Stimulated activated CD4-positive, alpha-beta T cell treated with anti-CD3 and anti-CD28 coated beads, Interleukin-15, amount 100 ng/mL, for 24 hours (primary cell): ENCODE results near the gene PSG7.
"Not testable (repeated sequence)": the region's sequence is repeated elsewhere in the genome, so short reads cannot be mapped to it uniquely, and the experiment has no call there.

Source experiments
- DNase-seq: peaks from one replicate; pipeline ENCODE4 v3.0.0-alpha.2; 2020

Gene PSG7

DNA sequence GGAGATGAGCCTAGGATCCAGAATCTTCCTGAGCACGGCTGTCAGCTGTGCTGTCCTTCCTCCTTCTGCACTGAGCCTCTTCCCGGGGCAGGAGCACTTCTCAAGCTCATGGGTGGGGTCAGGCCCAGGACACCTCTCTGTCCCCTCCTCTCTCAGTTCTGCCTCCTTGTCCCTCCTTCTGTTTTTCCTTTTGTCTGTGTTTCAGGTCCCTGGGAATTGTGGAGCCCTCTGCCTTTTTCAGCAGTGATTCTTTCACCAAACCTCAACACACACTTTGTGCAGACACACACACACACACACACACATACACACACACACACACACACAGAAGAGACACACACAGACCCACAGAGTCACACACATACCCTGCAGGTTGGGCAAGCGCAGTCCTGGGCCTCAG is at the start of gene PSG7:
Gene PSG7 (minus strand): TSS at position 101 of the 400 bp plus-strand sequence. CDS start 131 bp downstream, outside the sequence.
- not testable (repeated sequence) for DNase-seq

DNA sequence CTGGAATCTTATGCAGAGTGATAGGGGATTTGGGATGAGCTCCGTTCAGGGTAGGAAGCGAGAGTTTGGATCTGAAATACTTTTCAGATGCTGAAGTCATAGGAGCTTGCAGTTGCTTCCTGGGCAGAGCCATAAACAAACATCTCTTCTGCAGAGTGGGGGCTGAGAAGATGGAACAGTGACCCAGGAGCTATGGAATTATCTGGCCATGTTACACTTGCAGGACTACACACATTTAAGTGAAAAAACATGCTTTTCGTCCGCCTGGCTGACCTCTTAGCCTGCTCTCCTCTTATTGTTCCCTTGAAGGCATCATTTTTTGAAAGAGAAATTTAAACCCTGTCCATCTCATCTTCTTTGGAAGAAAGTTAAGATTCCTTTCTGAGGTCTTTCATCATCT is 48.6 kb upstream of the PSG7 start:
- no peak for DNase-seq

DNA sequence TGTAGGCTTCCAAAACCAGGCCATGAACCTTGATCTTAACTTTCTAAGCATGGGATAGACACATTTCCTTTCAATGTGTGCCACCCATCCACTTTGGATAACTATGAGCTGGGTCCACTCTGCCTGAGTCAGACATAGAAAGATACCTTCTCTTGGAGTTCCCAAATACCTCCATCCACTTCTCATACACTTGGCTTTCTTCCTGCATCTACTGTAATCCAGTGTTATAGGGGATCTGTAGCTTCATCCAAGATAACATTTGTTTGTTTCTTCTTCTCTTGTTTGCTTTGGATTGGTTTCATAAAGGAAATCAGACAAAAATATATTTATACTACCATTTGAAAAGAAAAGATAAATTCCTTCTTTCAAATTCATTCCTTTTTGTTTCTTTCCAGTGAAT is 45.1 kb upstream of the PSG7 start:
- not testable (repeated sequence) for DNase-seq

- DNase-seq: not testable (repeated sequence)
These were observed 34.4 kb upstream of the PSG7 start for GRCh38 chr19:42971451-42971850.

DNA sequence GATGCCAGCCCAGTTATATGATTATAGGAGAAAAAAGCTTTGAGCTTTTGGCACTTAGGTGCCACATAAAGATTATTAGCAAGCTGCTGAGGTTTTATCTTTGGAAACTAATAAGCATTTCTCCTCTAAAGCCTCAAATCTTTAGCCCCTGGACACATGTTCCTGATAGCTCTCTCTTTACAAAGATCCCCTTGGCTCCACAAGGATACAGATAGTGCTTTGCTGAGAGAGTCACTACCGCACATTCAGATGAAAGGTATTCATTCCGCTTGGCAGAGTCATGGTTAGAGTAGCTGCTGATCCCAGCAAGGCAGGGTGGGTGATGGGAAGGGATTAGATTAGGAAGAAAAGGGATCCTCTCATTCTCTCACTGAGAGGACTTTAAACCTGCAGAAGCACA is 28.2 kb upstream of the PSG7 start:
- DNase-seq: no peak

DNA sequence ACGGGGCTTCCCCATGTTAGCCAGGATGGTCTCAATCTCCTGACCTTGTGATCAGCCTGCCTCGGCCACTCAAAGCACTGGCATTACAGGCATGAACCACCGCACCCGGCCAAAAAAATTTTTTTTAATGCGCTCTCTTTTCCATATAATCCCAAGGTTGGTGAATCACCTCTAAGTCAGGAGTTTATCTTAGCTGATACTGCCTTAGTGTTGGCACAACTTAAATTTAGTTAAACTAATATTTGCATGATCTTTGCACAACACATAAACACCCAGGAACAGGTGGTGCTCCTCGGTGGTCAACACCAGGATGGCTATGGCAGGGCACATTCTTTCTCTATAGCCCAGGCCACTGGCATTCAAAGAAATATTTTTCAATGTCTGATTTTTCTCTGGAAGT is 24.1 kb upstream of the PSG7 start:
- DNase-seq: no peak

DNA sequence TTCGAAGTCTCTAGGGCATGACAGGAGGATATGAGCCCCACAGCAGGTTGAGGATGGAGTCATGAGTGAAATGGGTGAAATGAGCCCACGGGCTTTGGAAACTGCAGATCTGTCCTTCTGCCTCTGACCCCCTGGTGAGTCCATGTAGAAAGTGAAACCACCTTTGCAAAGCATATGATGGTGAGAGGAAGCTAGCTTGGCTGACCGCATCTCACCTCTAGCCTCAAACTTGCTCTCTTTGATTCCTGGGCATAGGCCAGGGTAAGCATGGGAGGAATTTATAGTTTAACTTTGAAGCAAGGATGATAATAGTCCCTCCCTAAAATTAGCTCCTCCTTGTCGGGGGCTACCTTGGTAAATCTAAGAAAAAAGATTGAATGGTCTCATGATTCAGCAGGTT is 15.1 kb upstream of the PSG7 start:
- DNase-seq: not testable (repeated sequence)

GRCh38 chr19:42951476-42951875 is 14.5 kb upstream of the PSG7 start:
- DNase-seq: not testable (repeated sequence)

GRCh38 chr19:42942187-42942789 is 5.3 kb upstream of the PSG7 start:
- DNase-seq: peak; percentile 28

- DNase-seq: not testable (repeated sequence)
These were observed 2.3 kb downstream of the PSG7 start for GRCh38 chr19:42934726-42935125.

- not testable (repeated sequence) for DNase-seq
These were observed 2.8 kb downstream of the PSG7 start for GRCh38 chr19:42934183-42934582.

DNA sequence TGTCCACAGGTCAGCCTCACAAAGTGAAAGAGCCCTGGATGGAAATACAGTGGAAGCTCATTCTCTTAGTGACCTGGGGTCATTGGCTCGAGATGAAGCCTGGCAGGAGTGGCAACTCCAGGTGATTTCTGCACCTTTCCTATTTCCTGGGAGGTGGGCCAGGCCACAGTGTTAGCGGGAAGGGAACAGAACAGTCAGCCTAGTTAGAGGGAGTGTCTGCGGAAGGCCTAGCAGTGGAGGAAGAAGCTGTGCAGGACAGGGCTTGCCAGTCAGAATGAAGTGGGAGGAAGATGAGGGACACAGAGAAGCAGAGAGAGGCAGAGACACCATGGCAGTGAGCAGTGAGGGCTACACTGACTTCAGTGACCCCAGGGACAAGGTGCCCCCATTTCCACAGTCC is 3.6 kb downstream of the PSG7 start:
- not testable (repeated sequence) for DNase-seq

- DNase-seq: not testable (repeated sequence)
These were observed 4.4 kb downstream of the PSG7 start for GRCh38 chr19:42932485-42933101.

DNA sequence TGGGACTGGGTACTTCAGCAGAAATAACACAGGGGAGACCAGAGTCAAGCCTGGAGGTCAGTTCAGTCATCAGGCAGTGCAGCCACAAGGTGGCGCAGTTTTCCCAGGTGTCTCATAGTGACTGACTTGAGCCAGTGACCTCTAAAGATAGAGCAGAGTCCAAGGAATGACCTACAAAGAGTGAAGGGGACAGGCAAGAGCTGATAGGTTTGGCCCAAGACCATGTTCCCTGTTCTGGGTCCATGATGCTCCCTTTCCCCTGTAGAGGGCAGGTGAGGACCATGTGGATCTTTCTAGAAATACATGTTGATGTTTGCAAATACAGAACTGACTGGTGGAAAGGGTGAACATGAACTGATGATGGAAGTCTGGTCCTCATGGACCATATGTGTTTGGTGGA is 6.8 kb downstream of the PSG7 start:
- peak; percentile 63 for DNase-seq

- no peak for DNase-seq
These were observed 8.1 kb downstream of the PSG7 start for GRCh38 chr19:42928896-42929295.

DNA sequence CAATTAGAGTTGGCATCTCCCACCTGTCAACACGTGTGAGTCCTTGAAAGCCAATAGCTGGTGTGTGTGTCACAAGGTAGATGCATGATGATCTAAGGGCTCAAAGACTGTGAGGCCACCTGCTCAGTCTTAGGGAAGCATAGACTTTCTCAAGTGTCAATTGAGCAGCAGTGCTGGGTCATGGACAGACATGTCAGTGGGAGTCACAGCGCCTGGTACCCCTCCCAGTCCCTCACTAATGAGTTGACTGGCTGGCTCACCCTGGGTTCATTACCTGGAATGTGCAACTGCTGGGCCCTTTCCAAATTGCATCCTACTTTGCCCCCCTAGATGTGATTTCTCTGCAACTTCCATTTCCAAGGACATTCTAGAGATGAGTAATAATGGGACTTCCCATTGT is 10.2 kb downstream of the PSG7 start:
- DNase-seq: no peak

DNA sequence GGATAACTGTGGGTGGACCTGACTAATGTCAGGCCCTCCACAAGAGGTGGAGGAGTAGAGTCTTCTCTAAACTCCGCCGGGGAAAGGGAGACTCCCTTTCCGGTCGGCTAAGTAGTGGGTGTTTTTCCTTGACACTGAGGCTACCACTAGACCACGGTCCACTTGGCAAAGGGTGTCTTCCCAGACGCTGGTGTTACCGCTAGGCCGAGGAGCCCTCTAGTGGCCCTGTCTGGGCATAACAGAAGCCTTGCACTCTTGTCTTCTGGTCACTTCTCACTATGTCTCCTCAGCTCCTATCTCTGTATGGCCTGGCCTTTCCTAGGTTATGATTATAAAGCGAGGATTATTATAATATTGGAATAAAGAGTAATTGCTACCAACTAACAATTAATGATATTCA is 13.9 kb downstream of the PSG7 start:
- DNase-seq: peak; percentile 47

GRCh38 chr19:42920971-42921370 is 16.0 kb downstream of the PSG7 start:
- not testable (repeated sequence) for DNase-seq

DNA sequence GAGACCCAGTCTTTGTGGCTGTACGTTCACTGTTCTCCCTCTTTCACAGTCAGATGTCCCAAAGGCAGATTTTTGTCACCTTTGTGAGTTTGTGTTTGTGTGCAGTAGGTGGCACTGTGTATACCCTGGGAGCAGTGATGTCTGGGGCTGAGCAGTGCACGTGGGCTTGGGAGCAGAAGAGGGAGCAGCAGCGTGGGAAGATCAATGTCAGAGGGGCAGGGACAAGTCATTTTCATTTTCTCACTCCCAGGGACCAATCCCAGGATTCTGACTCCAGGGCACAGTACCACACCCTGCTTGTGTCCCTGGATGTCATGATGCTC is 17.3 kb downstream of the PSG7 start:
- DNase-seq: no peak

DNA sequence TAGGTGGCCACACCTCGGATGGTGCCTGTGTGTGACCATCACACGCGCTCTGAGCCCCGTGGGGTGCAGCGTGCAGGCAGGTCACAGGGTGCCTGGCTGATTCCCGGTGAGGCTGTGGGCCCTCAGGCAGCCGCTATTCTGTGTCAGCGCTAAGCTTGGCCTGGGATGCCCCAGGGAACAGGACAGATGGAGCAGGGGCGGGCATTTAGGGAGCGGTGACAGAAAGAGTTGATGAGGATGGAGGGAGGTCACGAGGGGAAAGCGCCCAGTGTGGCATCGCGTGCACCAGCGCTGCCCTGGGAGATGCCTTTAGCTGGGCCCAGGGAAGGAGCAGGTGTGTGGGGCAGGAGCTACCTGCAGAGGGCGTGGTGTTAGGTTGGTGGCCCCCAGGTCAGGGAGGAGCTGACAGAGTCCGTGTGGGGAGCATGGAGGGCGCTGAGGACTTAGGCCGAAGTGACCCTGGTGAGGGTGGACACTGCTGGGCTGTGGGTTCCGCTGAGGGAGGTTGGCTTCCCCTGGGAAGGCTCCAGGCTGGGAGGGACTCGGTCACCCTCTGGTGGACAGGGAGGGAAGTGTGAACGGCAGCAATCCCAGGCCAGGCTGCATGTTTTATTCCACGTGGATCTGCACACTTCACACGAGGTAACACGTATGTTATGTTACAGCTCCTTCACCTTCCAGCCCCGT is 17.8 kb downstream of the PSG7 start:
- DNase-seq: peak; percentile 7

GRCh38 chr19:42918377-42919069 is 18.5 kb downstream of the PSG7 start:
- not testable (repeated sequence) for DNase-seq

GRCh38 chr19:42917634-42918033 is 19.4 kb downstream of the PSG7 start, which contains the start of gene PSG6:
Gene PSG6, minus strand, starts transcription at chr19:42917894. Its CDS starts 102 bp downstream, at chr19:42917792.
- DNase-seq: not testable (repeated sequence)

- DNase-seq: not testable (repeated sequence)
These were observed 20.1 kb downstream of the PSG7 start for GRCh38 chr19:42916931-42917330.

DNA sequence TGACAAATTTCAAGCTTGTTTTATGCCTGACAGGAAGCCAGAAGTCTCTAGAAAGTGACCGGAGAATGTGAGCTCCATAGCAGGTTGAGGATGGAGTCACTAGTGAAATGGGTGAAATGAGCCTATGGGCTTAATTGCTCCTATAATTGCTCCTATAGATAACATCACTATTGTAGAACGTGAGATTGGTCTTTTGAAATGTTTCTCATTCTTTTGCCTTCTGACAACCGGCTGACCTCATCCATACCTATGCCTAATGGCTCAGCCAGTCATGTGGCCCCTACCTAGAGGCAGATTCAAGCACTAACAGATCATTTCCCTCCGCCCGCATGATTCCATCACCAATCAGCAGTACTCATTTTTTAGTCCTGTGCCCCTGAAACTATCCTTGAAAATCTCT is 23.5 kb downstream of the PSG7 start:
- DNase-seq: not testable (repeated sequence)
